Stomach (tissue), 4 donors: Measurements from ENCODE around the gene TBPL2.

ENCODE experiments used
- EP300 ChIP-seq: sonication (generic); formaldehyde crosslinking; IDR thresholded peaks from one replicate; pipeline ENCODE4 v1.6.1; 2017; ENCODE audit warnings: antibody characterized with exemption
- POLR2A ChIP-seq, 4 donors: fragments of 450-650 bp; IDR thresholded peaks; one replicate each; pipeline ENCODE4 v1.6.1; 2016; ENCODE audit warnings: antibody characterized with exemption in 4 of 4, control low read depth in 2 of 4, mild to moderate bottlenecking in 1 of 4, moderate library complexity in 1 of 4
- POLR2AphosphoS5 ChIP-seq, 3 donors: sonication (generic); formaldehyde crosslinking; IDR thresholded peaks; one replicate each; pipeline ENCODE4 v1.6.1; 2016; ENCODE audit warnings: antibody characterized with exemption in 3 of 3
- TF ChIP-seq, protein P1 (sequence below), 7 experiments: fragments of 450-650 bp in 4 of 7; fragments of 200-600 bp in 3 of 7; sonication (generic) in 3 of 7; IDR thresholded peaks; one replicate each; pipeline ENCODE4 v1.5.1; 2016 to 2019; ENCODE audit warnings: antibody characterized with exemption in 7 of 7, control low read depth in 2 of 7, mild to moderate bottlenecking in 1 of 7

DNA sequence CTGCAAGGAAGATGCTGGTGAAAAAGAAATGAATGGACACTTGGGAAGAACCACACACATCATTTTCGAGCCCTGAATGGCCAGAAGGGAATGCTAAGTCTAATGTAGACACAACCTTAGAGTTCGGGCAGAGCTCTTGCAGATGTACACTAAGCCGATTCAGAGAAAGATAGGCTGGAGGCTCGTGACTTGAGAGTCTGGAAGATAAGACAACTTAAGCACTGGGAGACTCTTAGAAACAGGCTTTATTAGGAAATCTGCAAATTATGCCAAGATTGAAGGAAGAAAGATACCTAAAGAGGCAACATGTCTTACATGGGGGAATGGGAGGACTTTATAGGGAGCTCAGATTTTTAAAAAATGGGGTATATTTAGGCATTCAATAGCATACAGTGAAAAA, 13.5 kb downstream of the TBPL2 start:
- TF ChIP-seq POLR2A (IDR thresholded peaks at IDR 0.05) (no peak), POLR2AphosphoS5 (IDR thresholded peaks at IDR 0.05) (no peak), EP300 (no peak)
- TF ChIP-seq, protein P1, sequence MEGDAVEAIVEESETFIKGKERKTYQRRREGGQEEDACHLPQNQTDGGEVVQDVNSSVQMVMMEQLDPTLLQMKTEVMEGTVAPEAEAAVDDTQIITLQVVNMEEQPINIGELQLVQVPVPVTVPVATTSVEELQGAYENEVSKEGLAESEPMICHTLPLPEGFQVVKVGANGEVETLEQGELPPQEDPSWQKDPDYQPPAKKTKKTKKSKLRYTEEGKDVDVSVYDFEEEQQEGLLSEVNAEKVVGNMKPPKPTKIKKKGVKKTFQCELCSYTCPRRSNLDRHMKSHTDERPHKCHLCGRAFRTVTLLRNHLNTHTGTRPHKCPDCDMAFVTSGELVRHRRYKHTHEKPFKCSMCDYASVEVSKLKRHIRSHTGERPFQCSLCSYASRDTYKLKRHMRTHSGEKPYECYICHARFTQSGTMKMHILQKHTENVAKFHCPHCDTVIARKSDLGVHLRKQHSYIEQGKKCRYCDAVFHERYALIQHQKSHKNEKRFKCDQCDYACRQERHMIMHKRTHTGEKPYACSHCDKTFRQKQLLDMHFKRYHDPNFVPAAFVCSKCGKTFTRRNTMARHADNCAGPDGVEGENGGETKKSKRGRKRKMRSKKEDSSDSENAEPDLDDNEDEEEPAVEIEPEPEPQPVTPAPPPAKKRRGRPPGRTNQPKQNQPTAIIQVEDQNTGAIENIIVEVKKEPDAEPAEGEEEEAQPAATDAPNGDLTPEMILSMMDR (IDR thresholded peaks at IDR 0.05) = no peak
